Measurements from ENCODE around the gene SIX3. TPM values are rescaled to one million over a fixed set of nuclear protein-coding genes. Genes with fewer than 3 reads are reported as not detected.

SIX3 gene
- total and polyA plus RNA-seq, 4 experiments from 2014 or later = not detected

- Histone ChIP-seq H3K27ac (ENCODE audit: low read depth, low read length) (no peak overlapping the region), H3K4me1 (ENCODE audit: insufficient read depth, low read length) (peaks cover 24% of the 10 kb centered on the region), H3K36me3 (ENCODE audit: insufficient read depth, low read length) (no peaks in the 10 kb centered on the region), H3K9me3 (ENCODE audit: control insufficient read depth in 1 of 2, low read length in 2 of 2) (no peaks in the 10 kb centered on the region), H3K4me3 (ENCODE audit: low read length in 2 of 2) (no peak overlapping the region), H3K27me3 (ENCODE audit: insufficient read depth, low read length) (peaks cover 19% of the 10 kb centered on the region)
- Mint-ChIP-seq H3K27ac (no peak overlapping the region), H3K4me1 (peaks cover 22 to 51% (median 37%) of the 10 kb centered on the region in 4 donors), H3K4me3 (peak overlapping the region in 6 of 8 donors; percentile 16 to 78 (median 58)), H3K9me3 (peaks cover 0 to 1% (median 0%) of the 10 kb centered on the region in 8 donors), H3K27me3 (peaks cover 61 to 64% of the 10 kb centered on the region in 2 donors), H3K36me3 (no peaks in the 10 kb centered on the region)
- intact Hi-C loops (cut with micrococcal nuclease) = no loop called here
- ChIA-PET CTCF (ENCODE audit: partially characterized antibody) (no interaction called here), POLR2A (ENCODE audit: partially characterized antibody) (no interaction called here)
- DNase-seq = no peak
These were observed 3.6 kb downstream of the SIX3 start for GRCh38 chr2:44944952-44945612.

- peaks cover 22 to 49% (median 38%) of the 10 kb centered on the region in 4 donors for H3K4me1 Mint-ChIP-seq
- H3K9me3 Mint-ChIP-seq = peaks cover 0 to 1% (median 0%) of the 10 kb centered on the region in 8 donors
- Histone ChIP-seq H3K4me3 (ENCODE audit: low read length in 2 of 2) (no peak overlapping the region), H3K27ac (ENCODE audit: low read depth, low read length) (no peak overlapping the region), H3K9me3 (ENCODE audit: control insufficient read depth in 1 of 2, low read length in 2 of 2) (no peaks in the 10 kb centered on the region), H3K4me1 (ENCODE audit: insufficient read depth, low read length) (peaks cover 23% of the 10 kb centered on the region), H3K27me3 (ENCODE audit: insufficient read depth, low read length) (peaks cover 24% of the 10 kb centered on the region), H3K36me3 (ENCODE audit: insufficient read depth, low read length) (no peaks in the 10 kb centered on the region)
- CTCF ChIA-PET (ENCODE audit: partially characterized antibody) = interaction anchor here (1.3 kb wide), 1 partner anchor 9 kb away, joined by 3 read pairs; no protein-coding TSS in a partner anchor
- no peak overlapping the region for H3K27ac Mint-ChIP-seq
- peaks cover 61 to 66% of the 10 kb centered on the region in 2 donors for H3K27me3 Mint-ChIP-seq
- H3K36me3 Mint-ChIP-seq = no peaks in the 10 kb centered on the region
- no peak for DNase-seq
- peak overlapping the region in 4 of 8 donors; percentile 21 to 52 (median 41) for H3K4me3 Mint-ChIP-seq
- POLR2A ChIA-PET (ENCODE audit: partially characterized antibody) = no interaction called here
- intact Hi-C loops (cut with micrococcal nuclease) = no loop called here
These were observed 4.3 kb downstream of the SIX3 start for GRCh38 chr2:44945676-44946371.

DNA sequence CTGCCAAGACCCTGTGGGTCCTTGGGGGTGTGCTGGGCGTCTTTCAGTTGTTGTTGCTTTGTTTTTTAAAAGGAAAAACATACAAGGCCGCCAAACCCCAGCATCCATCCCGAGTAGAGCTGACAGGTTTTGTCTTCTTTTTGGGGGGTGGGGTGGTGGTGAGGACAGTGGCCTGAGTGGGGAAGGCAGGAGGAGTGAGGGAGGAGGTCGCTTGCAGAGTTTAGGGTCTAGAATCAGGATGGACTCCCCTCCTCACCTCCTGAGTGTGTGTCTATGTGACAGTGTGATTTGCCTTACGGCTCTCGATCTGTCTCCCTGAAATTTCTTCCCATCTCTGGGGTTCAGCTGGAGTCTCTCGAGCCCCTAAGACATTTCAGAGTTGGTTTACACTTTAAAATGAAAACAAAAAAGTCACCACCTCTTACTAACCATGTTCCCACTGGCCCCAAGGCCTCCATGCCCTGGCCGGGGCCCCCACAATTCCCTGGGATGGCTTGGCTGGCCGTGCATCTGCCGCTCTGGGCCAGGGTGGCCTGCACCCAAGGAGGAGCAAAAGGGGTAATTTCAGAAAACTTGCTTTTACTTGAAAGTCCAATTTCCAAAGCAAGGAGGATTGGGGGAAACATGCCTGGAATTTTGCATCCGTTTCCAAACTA lies 5.0 kb downstream of the SIX3 start:
- Mint-ChIP-seq H3K27me3 (peaks cover 65 to 68% of the 10 kb centered on the region in 2 donors), H3K4me1 (peaks cover 21 to 46% (median 34%) of the 10 kb centered on the region in 4 donors), H3K27ac (no peak overlapping the region), H3K4me3 (no peak overlapping the region), H3K36me3 (no peaks in the 10 kb centered on the region), H3K9me3 (peaks cover 0 to 1% (median 0%) of the 10 kb centered on the region in 8 donors)
- Histone ChIP-seq H3K36me3 (ENCODE audit: insufficient read depth, low read length) (no peaks in the 10 kb centered on the region), H3K9me3 (ENCODE audit: control insufficient read depth in 1 of 2, low read length in 2 of 2) (no peaks in the 10 kb centered on the region), H3K27me3 (ENCODE audit: insufficient read depth, low read length) (peaks cover 20% of the 10 kb centered on the region), H3K4me3 (ENCODE audit: low read length in 2 of 2) (no peak overlapping the region), H3K27ac (ENCODE audit: low read depth, low read length) (no peak overlapping the region), H3K4me1 (ENCODE audit: insufficient read depth, low read length) (peaks cover 17% of the 10 kb centered on the region)
- ChIA-PET CTCF (ENCODE audit: partially characterized antibody) (interaction anchor here (1.3 kb wide), 1 partner anchor 8 kb away, joined by 3 read pairs; no protein-coding TSS in a partner anchor), POLR2A (ENCODE audit: partially characterized antibody) (no interaction called here)
- no peak for DNase-seq
- intact Hi-C loops (cut with micrococcal nuclease) = no loop called here

DNA sequence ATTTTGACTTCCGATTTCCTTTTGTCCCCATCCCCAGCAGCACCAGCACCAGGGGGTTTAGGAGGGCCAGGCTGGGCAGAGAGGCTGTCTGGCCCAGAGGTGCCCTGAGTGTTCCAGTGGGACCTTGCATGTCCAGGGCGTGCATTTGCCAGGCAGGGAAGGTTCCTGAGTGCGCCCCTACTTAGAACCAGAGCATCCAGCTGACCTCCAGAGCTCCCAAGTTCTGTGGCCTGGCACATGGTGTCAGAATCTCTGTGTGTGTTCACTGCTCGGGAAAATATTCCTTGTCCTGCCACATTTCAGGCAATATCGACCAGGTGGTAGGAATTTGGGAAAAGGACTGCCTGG lies 5.5 kb downstream of the SIX3 start:
- Mint-ChIP-seq H3K9me3 (peaks cover 0 to 1% (median 0%) of the 10 kb centered on the region in 8 donors), H3K36me3 (no peaks in the 10 kb centered on the region), H3K27me3 (peaks cover 62 to 65% of the 10 kb centered on the region in 2 donors), H3K27ac (no peak overlapping the region), H3K4me3 (no peak overlapping the region), H3K4me1 (peaks cover 17 to 44% (median 31%) of the 10 kb centered on the region in 4 donors)
- H3K9me3 ChIP-seq (ENCODE audit: control insufficient read depth in 1 of 2, low read length in 2 of 2) = no peaks in the 10 kb centered on the region
- CTCF ChIA-PET (ENCODE audit: partially characterized antibody) = interaction anchor here (1.3 kb wide), 1 partner anchor 8 kb away, joined by 3 read pairs; no protein-coding TSS in a partner anchor
- DNase-seq = no peak
- H3K27ac ChIP-seq (ENCODE audit: low read depth, low read length) = no peak overlapping the region
- no peaks in the 10 kb centered on the region for H3K36me3 ChIP-seq (ENCODE audit: insufficient read depth, low read length)
- H3K4me1 ChIP-seq (ENCODE audit: insufficient read depth, low read length) = peaks cover 16% of the 10 kb centered on the region
- H3K27me3 ChIP-seq (ENCODE audit: insufficient read depth, low read length) = peaks cover 16% of the 10 kb centered on the region
- POLR2A ChIA-PET (ENCODE audit: partially characterized antibody) = no interaction called here
- H3K4me3 ChIP-seq (ENCODE audit: low read length in 2 of 2) = no peak overlapping the region
- intact Hi-C loops (cut with micrococcal nuclease) = no loop called here

GRCh38 chr2:44948565-44949328 lies 7.2 kb downstream of the SIX3 start:
- H3K4me1 ChIP-seq (ENCODE audit: insufficient read depth, low read length) = peaks cover 9% of the 10 kb centered on the region
- Mint-ChIP-seq H3K36me3 (no peaks in the 10 kb centered on the region), H3K4me3 (peak overlapping the region in 1 of 8 donors; percentile 63), H3K27ac (no peak overlapping the region), H3K4me1 (peaks cover 20 to 44% (median 30%) of the 10 kb centered on the region in 4 donors), H3K27me3 (peaks cover 60 to 63% of the 10 kb centered on the region in 2 donors), H3K9me3 (peaks cover 0 to 1% (median 0%) of the 10 kb centered on the region in 8 donors)
- ChIA-PET POLR2A (ENCODE audit: partially characterized antibody) (no interaction called here), CTCF (ENCODE audit: partially characterized antibody) (no interaction called here)
- intact Hi-C loops (cut with micrococcal nuclease) = no loop called here
- H3K4me3 ChIP-seq (ENCODE audit: low read length in 2 of 2) = no peak overlapping the region
- no peaks in the 10 kb centered on the region for H3K36me3 ChIP-seq (ENCODE audit: insufficient read depth, low read length)
- H3K9me3 ChIP-seq (ENCODE audit: control insufficient read depth in 1 of 2, low read length in 2 of 2) = no peaks in the 10 kb centered on the region
- H3K27ac ChIP-seq (ENCODE audit: low read depth, low read length) = no peak overlapping the region
- no peak for DNase-seq
- peaks cover 16% of the 10 kb centered on the region for H3K27me3 ChIP-seq (ENCODE audit: insufficient read depth, low read length)

DNA sequence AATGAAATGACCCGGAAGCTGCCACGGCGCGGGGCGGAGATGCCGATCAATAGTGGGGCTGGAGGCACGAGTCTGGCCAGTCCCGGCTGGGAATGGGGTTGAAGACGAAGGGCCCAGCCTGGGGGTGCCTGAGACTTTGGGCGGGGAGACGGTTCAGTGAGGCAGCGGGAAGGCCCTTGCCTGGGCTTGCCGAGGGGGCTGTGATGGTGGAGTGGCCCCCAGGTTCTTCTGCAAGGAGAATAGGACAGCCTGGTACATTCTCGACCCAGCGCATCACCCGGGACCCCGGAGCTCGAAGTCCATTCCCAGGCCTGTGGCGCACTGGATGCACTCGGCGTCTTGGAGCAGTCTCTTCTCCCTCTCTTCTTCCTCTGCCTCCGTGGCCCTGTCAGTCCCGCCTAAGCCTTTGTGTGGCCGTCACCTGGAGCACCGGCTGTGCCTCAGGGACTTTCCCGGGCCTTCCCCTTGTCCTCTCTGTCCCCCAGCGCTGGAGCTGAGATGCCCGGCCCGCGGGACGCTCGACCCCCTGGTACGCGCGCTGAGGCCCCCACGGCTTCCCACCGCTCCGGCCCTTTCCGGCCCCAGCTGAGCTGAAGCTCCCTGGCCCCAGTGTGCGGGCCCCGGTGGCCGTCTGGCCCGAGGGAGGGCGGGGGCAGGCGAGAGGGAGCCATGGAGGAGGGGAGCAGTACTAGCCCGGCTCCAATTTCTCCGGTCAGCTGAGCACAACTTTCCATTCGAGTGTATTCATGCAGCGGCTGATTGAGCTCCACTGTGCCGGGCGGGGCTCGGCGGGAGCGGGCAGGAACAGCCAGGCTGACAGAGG lies 8.0 kb downstream of the SIX3 start:
- Histone ChIP-seq H3K4me1 (ENCODE audit: insufficient read depth, low read length) (peaks cover 6% of the 10 kb centered on the region), H3K4me3 (ENCODE audit: low read length in 2 of 2) (no peak overlapping the region), H3K27me3 (ENCODE audit: insufficient read depth, low read length) (peaks cover 19% of the 10 kb centered on the region), H3K36me3 (ENCODE audit: insufficient read depth, low read length) (no peaks in the 10 kb centered on the region), H3K9me3 (ENCODE audit: control insufficient read depth in 1 of 2, low read length in 2 of 2) (no peaks in the 10 kb centered on the region), H3K27ac (ENCODE audit: low read depth, low read length) (no peak overlapping the region)
- Mint-ChIP-seq H3K36me3 (no peaks in the 10 kb centered on the region), H3K4me1 (peaks cover 19 to 40% (median 29%) of the 10 kb centered on the region in 4 donors), H3K27ac (no peak overlapping the region), H3K4me3 (peak overlapping the region in 1 of 8 donors; percentile 63), H3K27me3 (peaks cover 63 to 66% of the 10 kb centered on the region in 2 donors), H3K9me3 (peaks cover 0 to 1% (median 0%) of the 10 kb centered on the region in 8 donors)
- intact Hi-C loops (cut with micrococcal nuclease) = no loop called here
- ChIA-PET CTCF (ENCODE audit: partially characterized antibody) (interaction anchor here (0.6 kb wide), 1 partner anchor 470 kb away, joined by 4 read pairs; no protein-coding TSS in a partner anchor), POLR2A (ENCODE audit: partially characterized antibody) (no interaction called here)
- DNase-seq = no peak

All from CD4-positive, alpha-beta memory T cell (primary cell).